MCF 10A (cell line): ENCODE measurements around the gene MRNIP. TPM values are rescaled to one million over a fixed set of nuclear protein-coding genes. Genes with fewer than 3 reads are reported as not detected.

Experiments
- BruUV-seq: library from RNA; stranded (reverse); fragments of 400-500 nt; replicated peaks from 2 replicates; lab custom pipeline; 2021; lab: Mats Ljungman, UMichigan
- CTCF ChIA-PET: fragments of 300-600 bp; sonication (Branson Sonifier 250); formaldehyde crosslinking; extraction: SDS; loops from one replicate; lab custom pipeline; 2021; ENCODE audit warnings: antibody characterized with exemption, inconsistent platforms; lab: Yijun Ruan, JAX
- POLR2A ChIA-PET: fragments of 300-600, 350-650 bp; sonication (Branson Sonifier 250); formaldehyde crosslinking; extraction: SDS; loops from one replicate; lab custom pipeline; 2020; ENCODE audit warnings: antibody characterized with exemption, inconsistent platforms; lab: Yijun Ruan, JAX
- DNase-seq: peaks from one replicate; pipeline ENCODE4 v3.0.0-alpha.2; 2018; ENCODE audit not compliant: unreplicated experiment
- H3K27ac Mint-ChIP-seq: one replicate; pipeline ENCODE4 v1.8.0; 2022; ENCODE audit warnings: mild to moderate bottlenecking, low read depth, mixed read lengths; ENCODE audit not compliant: unreplicated experiment
- H3K27me3 Mint-ChIP-seq: one replicate; pipeline ENCODE4 v1.8.0; 2022; ENCODE audit warnings: mixed read lengths; ENCODE audit not compliant: insufficient read depth, unreplicated experiment
- H3K36me3 Mint-ChIP-seq: one replicate; pipeline ENCODE4 v1.8.0; 2022; ENCODE audit warnings: mild to moderate bottlenecking, moderate library complexity, mixed read lengths; ENCODE audit not compliant: insufficient read depth, unreplicated experiment
- H3K4me1 Mint-ChIP-seq: one replicate; pipeline ENCODE4 v1.8.0; 2022; ENCODE audit warnings: mixed read lengths; ENCODE audit not compliant: insufficient read depth, unreplicated experiment
- H3K4me3 Mint-ChIP-seq: one replicate; pipeline ENCODE4 v1.8.0; 2022; ENCODE audit warnings: mild to moderate bottlenecking, moderate library complexity, mixed read lengths; ENCODE audit not compliant: unreplicated experiment
- H3K9me3 Mint-ChIP-seq: one replicate; pipeline ENCODE4 v1.8.0; 2022; ENCODE audit warnings: mixed read lengths; ENCODE audit not compliant: unreplicated experiment
- intact Hi-C: fragments of 100-400 bp; cut with micrococcal nuclease; formaldehyde crosslinking; loops from 2 replicates; pipeline ENCODE4 v1.14.1; 2022
- total RNA-seq: library from RNA; stranded (reverse); gene quantifications from 2 replicates; pipeline ENCODE4 v1.2.3, GENCODE V29; 2022
- TF ChIP-seq, protein P1 (sequence below): fragments of 200-600 bp; IDR thresholded peaks from one replicate; pipeline ENCODE4 v1.8.0; 2022; ENCODE audit warnings: antibody characterized with exemption, mild to moderate bottlenecking; ENCODE audit not compliant: unreplicated experiment

MRNIP gene
- total RNA-seq, 1 experiment from 2014 or later, result 42.8 TPM

DNA sequence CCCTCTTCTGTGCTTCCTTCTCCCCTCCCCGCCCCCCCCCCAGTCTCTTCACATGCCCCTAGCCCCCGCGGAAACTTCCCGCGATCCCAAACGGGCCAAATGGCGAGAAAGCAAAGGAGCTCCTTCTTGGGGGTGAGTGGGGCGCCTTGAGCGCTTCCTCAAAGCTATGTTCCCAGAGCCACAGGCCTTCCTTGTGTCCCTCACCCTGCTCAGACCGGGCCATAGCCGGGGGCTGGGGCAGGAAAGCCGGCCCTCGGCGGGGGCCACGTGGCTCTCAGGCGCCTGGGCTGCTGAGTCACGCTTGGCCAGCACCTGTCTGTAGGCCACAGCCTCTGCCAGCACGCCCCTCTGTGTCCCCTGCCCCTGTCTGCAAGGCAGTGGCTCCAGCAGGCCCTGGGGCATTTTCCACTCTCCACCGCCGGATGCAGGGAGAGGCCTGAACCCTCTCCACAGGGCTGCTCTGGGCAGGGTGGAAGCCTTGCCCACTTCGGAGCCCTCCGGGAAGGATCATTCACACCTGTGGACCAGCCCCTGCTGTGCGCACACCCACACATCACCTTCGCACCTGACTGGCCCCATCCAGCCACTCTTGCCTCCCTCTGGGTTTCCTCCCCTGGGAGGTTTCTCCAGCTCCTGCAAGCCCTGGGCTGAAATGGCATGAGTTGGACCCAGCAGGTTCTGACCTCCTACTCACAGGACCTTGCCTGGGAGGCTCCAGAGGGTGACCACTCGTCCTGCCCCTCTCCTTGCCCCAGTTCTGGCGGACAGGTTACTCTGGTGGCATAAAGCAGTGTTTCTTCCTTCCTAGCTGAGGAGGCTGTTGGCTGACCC, 39.1 kb downstream of the MRNIP start:
- intact Hi-C loops, result loop anchor here (2.0 kb wide), 1 partner anchor 39 kb away; the partner anchor contains the start of gene MRNIP
- Mint-ChIP-seq H3K9me3 (no peaks in the 10 kb centered on the region), H3K4me1 (peaks cover 40% of the 10 kb centered on the region), H3K4me3 (peak overlapping the region; percentile 94), H3K27me3 (no peaks in the 10 kb centered on the region), H3K36me3 (peaks cover 57% of the 10 kb centered on the region), H3K27ac (peak overlapping the region; percentile 98)
- no TSS peak for BruUV-seq
- ChIA-PET CTCF (interaction anchor here (0.9 to 2.4 kb wide), 4 partner anchors 10 to 57 kb away, joined by 3 to 16 read pairs (median 4); no protein-coding TSS in a partner anchor), POLR2A (interaction anchor here (0.9 to 4.0 kb wide), 26 partner anchors 8 to 260 kb away, joined by 3 to 134 read pairs (median 7); partner anchors contain the start of genes CANX, HNRNPH1, MAML1 and MGAT4B)
- TF ChIP-seq, protein P1, sequence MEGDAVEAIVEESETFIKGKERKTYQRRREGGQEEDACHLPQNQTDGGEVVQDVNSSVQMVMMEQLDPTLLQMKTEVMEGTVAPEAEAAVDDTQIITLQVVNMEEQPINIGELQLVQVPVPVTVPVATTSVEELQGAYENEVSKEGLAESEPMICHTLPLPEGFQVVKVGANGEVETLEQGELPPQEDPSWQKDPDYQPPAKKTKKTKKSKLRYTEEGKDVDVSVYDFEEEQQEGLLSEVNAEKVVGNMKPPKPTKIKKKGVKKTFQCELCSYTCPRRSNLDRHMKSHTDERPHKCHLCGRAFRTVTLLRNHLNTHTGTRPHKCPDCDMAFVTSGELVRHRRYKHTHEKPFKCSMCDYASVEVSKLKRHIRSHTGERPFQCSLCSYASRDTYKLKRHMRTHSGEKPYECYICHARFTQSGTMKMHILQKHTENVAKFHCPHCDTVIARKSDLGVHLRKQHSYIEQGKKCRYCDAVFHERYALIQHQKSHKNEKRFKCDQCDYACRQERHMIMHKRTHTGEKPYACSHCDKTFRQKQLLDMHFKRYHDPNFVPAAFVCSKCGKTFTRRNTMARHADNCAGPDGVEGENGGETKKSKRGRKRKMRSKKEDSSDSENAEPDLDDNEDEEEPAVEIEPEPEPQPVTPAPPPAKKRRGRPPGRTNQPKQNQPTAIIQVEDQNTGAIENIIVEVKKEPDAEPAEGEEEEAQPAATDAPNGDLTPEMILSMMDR, result no peak
- DNase-seq, result peak; percentile 88

DNA sequence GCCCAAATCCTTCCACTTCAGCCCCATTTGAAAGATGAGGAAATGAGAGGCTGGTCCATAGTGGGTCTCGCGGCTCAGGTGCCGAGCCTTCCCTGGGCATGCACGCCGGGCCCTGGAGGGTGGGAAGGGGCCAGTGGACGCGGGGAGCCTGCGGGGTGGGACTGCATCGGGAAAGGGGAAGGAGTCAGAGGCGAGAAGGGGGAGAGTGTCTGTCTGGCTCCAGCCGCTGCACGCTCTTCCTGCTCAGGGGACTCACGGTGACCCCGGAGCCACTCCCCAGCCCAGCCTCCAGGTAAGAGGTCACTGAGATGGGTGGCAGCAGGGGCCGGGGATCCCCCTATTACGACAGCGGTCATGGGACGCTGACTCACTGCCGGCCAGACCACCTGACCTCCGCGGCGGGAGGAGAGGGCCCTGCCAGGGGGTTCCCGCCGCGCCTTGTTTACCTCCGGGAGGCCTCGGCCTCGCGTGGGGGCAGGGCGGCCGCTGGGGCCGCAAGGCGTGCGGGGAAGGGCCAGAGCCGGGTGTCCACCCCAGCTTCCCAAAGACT, 39.8 kb downstream of the MRNIP start:
- Mint-ChIP-seq H3K27ac (peak overlapping the region; percentile 98), H3K27me3 (no peaks in the 10 kb centered on the region), H3K9me3 (no peaks in the 10 kb centered on the region), H3K36me3 (peaks cover 50% of the 10 kb centered on the region), H3K4me1 (peaks cover 39% of the 10 kb centered on the region), H3K4me3 (peak overlapping the region; percentile 94)
- ChIA-PET CTCF (interaction anchor here (0.9 to 2.4 kb wide), 3 partner anchors 9 to 56 kb away, joined by 3 to 16 read pairs (median 4); no protein-coding TSS in a partner anchor), POLR2A (interaction anchor here (0.6 to 4.0 kb wide), 18 partner anchors 8 to 472 kb away, joined by 3 to 134 read pairs (median 8); partner anchors contain the start of genes CANX, HNRNPH1, MAML1 and MGAT4B)
- TF ChIP-seq, protein P1, result no peak
- DNase-seq, result peak; percentile 99
- intact Hi-C loops, result no loop called here
- no TSS peak for BruUV-seq

DNA sequence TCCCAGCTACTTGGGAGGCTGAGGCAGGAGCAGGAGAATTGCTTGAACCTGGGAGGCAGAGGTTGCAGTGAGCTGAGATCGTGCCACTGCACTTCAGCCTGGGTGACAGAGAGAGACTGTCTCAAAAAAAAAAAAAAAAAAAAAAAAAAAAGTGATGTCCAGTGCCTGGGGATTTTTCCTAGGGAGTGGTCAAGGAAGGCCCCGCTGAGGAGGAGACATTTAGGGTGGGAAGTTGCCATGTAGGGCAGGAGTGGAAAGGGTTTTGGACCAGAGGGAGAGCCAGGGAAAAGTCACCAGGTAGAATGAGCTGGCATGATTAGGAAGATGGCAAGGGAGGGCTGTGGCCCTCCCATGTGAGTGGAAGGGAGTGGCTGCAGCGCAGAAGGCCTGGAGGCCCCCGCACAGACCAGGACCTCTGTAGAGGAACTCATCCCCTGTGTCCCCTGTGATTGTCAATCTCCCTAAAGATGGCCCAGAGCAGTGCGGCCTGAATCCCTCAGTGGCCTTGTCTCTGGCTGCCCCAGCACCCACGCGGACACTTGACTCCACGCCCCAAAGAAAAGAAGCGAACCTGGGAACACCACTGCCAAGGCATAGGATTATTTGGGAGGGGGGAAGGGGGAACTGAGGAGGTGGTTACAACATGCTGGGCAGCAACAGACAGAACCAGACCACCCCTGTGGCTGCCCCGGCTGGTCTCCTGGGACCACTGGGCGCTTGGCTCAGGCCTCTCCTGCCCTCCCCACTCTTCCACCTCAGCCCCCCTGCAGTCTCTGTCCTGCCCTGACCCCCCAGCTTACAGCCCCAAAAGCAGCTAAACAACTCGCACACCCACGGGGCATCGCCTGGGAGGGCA, 40.5 kb downstream of the MRNIP start:
- intact Hi-C loops, result no loop called here
- Mint-ChIP-seq H3K4me1 (peaks cover 38% of the 10 kb centered on the region), H3K27ac (peak overlapping the region; percentile 98), H3K4me3 (peak overlapping the region; percentile 94), H3K9me3 (no peaks in the 10 kb centered on the region), H3K27me3 (no peaks in the 10 kb centered on the region), H3K36me3 (peaks cover 48% of the 10 kb centered on the region)
- POLR2A ChIA-PET, result interaction anchor here (0.6 to 4.0 kb wide), 9 partner anchors 11 to 473 kb away, joined by 3 to 134 read pairs (median 22); partner anchors contain the start of genes HNRNPH1, MAML1, MGAT4B and MRNIP
- TF ChIP-seq, protein P1, result no peak
- no peak for DNase-seq
- BruUV-seq, result TSS peak; percentile 22
- CTCF ChIA-PET, result interaction anchor here (0.9 to 2.4 kb wide), 3 partner anchors 12 to 55 kb away, joined by 3 to 16 read pairs (median 3); no protein-coding TSS in a partner anchor
